Activated T-cell treated with anti-CD3 and anti-CD28 coated beads, Interleukin-2, amount 50 U/mL, for 72 hours (primary cell): ENCODE measurements around the gene PPP6R3. TPM values are rescaled to one million over a fixed set of nuclear protein-coding genes. Genes with fewer than 3 reads are reported as not detected.
"Not testable (repeated sequence)": the region's sequence is repeated elsewhere in the genome, so short reads cannot be mapped to it uniquely, and the experiment has no call there.

ENCODE experiments used
- ATAC-seq, 2 donors: fragments of 150-1000 bp; cut with Tn5 transposase; replicated peaks in 1 of 2; 2 replicates each; pipeline ENCODE4 v1.10.0; 2021; ENCODE audit warnings: moderate library complexity in 2 of 2, mild to moderate bottlenecking in 1 of 2
- DNase-seq, 2 donors: peaks; one replicate each; pipeline ENCODE4 v3.0.0; 2021 to 2022; ENCODE audit warnings: mixed read lengths in 1 of 2
- H3K27ac Mint-ChIP-seq: one replicate; pipeline ENCODE4 v1.8.0; 2022; ENCODE audit warnings: mild to moderate bottlenecking, moderate library complexity, mixed read lengths
- H3K27me3 Mint-ChIP-seq: one replicate; pipeline ENCODE4 v1.8.0; 2022; ENCODE audit warnings: low read depth, mixed read lengths
- H3K36me3 Mint-ChIP-seq, 2 donors: one replicate each; pipeline ENCODE4 v1.8.0; 2022; ENCODE audit warnings: mixed read lengths in 2 of 2, mild to moderate bottlenecking in 1 of 2; ENCODE audit not compliant: insufficient read depth in 2 of 2
- H3K4me1 Mint-ChIP-seq: one replicate; pipeline ENCODE4 v1.8.0; 2022; ENCODE audit warnings: low read depth, mixed read lengths
- H3K4me3 Mint-ChIP-seq, 2 donors: one replicate each; pipeline ENCODE4 v1.8.0; 2022; ENCODE audit warnings: mild to moderate bottlenecking in 2 of 2, mixed read lengths in 2 of 2, moderate library complexity in 2 of 2
- H3K9me3 Mint-ChIP-seq, 2 donors: one replicate each; pipeline ENCODE4 v1.8.0; 2022; ENCODE audit warnings: mixed read lengths in 2 of 2
- total RNA-seq, 2 donors: library from RNA; stranded (reverse); gene quantifications; one replicate each; pipeline ENCODE4 v1.2.3, GENCODE V29; 2022

The PPP6R3 gene
- total RNA-seq, 2 donors from 2014 or later = 111 to 128 TPM

GRCh38 chr11:68437927-68438657, 22.5 kb upstream of the PPP6R3 start:
- Mint-ChIP-seq H3K4me1 (no peaks in the 10 kb centered on the region), H3K9me3 (no peaks in the 10 kb centered on the region), H3K4me3 (no peak overlapping the region), H3K36me3 (no peaks in the 10 kb centered on the region), H3K27me3 (no peaks in the 10 kb centered on the region), H3K27ac (no peak overlapping the region)
- ATAC-seq (no peak), DNase-seq (no peak)

GRCh38 chr11:68438658-68439259, 21.8 kb upstream of the PPP6R3 start:
- Mint-ChIP-seq H3K27ac (no peak overlapping the region), H3K4me1 (no peaks in the 10 kb centered on the region), H3K36me3 (no peaks in the 10 kb centered on the region), H3K4me3 (no peak overlapping the region), H3K9me3 (no peaks in the 10 kb centered on the region), H3K27me3 (no peaks in the 10 kb centered on the region)
- DNase-seq (no peak), ATAC-seq (no peak)

GRCh38 chr11:68439355-68440065, 21.0 kb upstream of the PPP6R3 start:
- no peaks in the 10 kb centered on the region for H3K36me3 Mint-ChIP-seq
- H3K4me1 Mint-ChIP-seq = no peaks in the 10 kb centered on the region
- H3K9me3 Mint-ChIP-seq = no peaks in the 10 kb centered on the region
- no peak overlapping the region for H3K27ac Mint-ChIP-seq
- DNase-seq = no peak
- no peak overlapping the region for H3K4me3 Mint-ChIP-seq
- ATAC-seq = no peak
- H3K27me3 Mint-ChIP-seq = no peaks in the 10 kb centered on the region

GRCh38 chr11:68440224-68440623, 20.3 kb upstream of the PPP6R3 start:
- no peak overlapping the region for H3K4me3 Mint-ChIP-seq
- H3K36me3 Mint-ChIP-seq = no peaks in the 10 kb centered on the region
- DNase-seq (no peak), ATAC-seq (no peak)
- no peaks in the 10 kb centered on the region for H3K4me1 Mint-ChIP-seq
- no peaks in the 10 kb centered on the region for H3K27me3 Mint-ChIP-seq
- H3K9me3 Mint-ChIP-seq = no peaks in the 10 kb centered on the region
- H3K27ac Mint-ChIP-seq = no peak overlapping the region

- ATAC-seq (no peak), DNase-seq (no peak)
- no peak overlapping the region for H3K4me3 Mint-ChIP-seq
- H3K27ac Mint-ChIP-seq = no peak overlapping the region
- no peaks in the 10 kb centered on the region for H3K36me3 Mint-ChIP-seq
- H3K27me3 Mint-ChIP-seq = no peaks in the 10 kb centered on the region
- no peaks in the 10 kb centered on the region for H3K4me1 Mint-ChIP-seq
- no peaks in the 10 kb centered on the region for H3K9me3 Mint-ChIP-seq
Observed at GRCh38 chr11:68441466-68442230, 18.9 kb upstream of the PPP6R3 start.

GRCh38 chr11:68442433-68442832, 18.1 kb upstream of the PPP6R3 start:
- DNase-seq (no peak), ATAC-seq (no peak)
- Mint-ChIP-seq H3K36me3 (peaks cover 0 to 1% of the 10 kb centered on the region in 2 donors), H3K27ac (no peak overlapping the region), H3K9me3 (no peaks in the 10 kb centered on the region), H3K4me1 (peaks cover 2% of the 10 kb centered on the region), H3K4me3 (no peak overlapping the region), H3K27me3 (no peaks in the 10 kb centered on the region)

- Mint-ChIP-seq H3K4me1 (peaks cover 9% of the 10 kb centered on the region), H3K36me3 (peaks cover 3 to 5% of the 10 kb centered on the region in 2 donors), H3K27me3 (no peaks in the 10 kb centered on the region), H3K4me3 (no peak overlapping the region), H3K27ac (no peak overlapping the region), H3K9me3 (no peaks in the 10 kb centered on the region)
- DNase-seq = no peak
- no peak for ATAC-seq
Observed at GRCh38 chr11:68444566-68444965, 16.0 kb upstream of the PPP6R3 start.

GRCh38 chr11:68445531-68446035, 15.0 kb upstream of the PPP6R3 start:
- Mint-ChIP-seq H3K4me3 (no peak overlapping the region), H3K36me3 (peaks cover 3 to 5% of the 10 kb centered on the region in 2 donors), H3K27me3 (no peaks in the 10 kb centered on the region), H3K27ac (no peak overlapping the region), H3K9me3 (no peaks in the 10 kb centered on the region), H3K4me1 (peaks cover 9% of the 10 kb centered on the region)
- DNase-seq (no peak), ATAC-seq (no peak)

GRCh38 chr11:68446046-68446725, 14.4 kb upstream of the PPP6R3 start:
- H3K27me3 Mint-ChIP-seq = no peaks in the 10 kb centered on the region
- H3K36me3 Mint-ChIP-seq = peaks cover 3 to 5% of the 10 kb centered on the region in 2 donors
- no peaks in the 10 kb centered on the region for H3K9me3 Mint-ChIP-seq
- no peak overlapping the region for H3K27ac Mint-ChIP-seq
- peaks cover 9% of the 10 kb centered on the region for H3K4me1 Mint-ChIP-seq
- no peak overlapping the region for H3K4me3 Mint-ChIP-seq
- DNase-seq (no peak), ATAC-seq (no peak)

- peak; percentile 94 to 98 for ATAC-seq
- peaks cover 9% of the 10 kb centered on the region for H3K4me1 Mint-ChIP-seq
- no peaks in the 10 kb centered on the region for H3K9me3 Mint-ChIP-seq
- H3K27me3 Mint-ChIP-seq = no peaks in the 10 kb centered on the region
- peak; percentile 78 to 83 for DNase-seq
- H3K27ac Mint-ChIP-seq = no peak overlapping the region
- no peak overlapping the region for H3K4me3 Mint-ChIP-seq
- peaks cover 3 to 5% of the 10 kb centered on the region in 2 donors for H3K36me3 Mint-ChIP-seq
Observed at GRCh38 chr11:68447015-68447801, 13.3 kb upstream of the PPP6R3 start.

- H3K36me3 Mint-ChIP-seq, H3K4me1 Mint-ChIP-seq, H3K9me3 Mint-ChIP-seq, H3K27ac Mint-ChIP-seq, H3K27me3 Mint-ChIP-seq, ATAC-seq, DNase-seq, H3K4me3 Mint-ChIP-seq: not testable (repeated sequence)
Observed at GRCh38 chr11:68447914-68448313, 12.6 kb upstream of the PPP6R3 start.

GRCh38 chr11:68448604-68449011, 11.9 kb upstream of the PPP6R3 start:
- Mint-ChIP-seq H3K27ac (no peak overlapping the region), H3K4me1 (peaks cover 9% of the 10 kb centered on the region), H3K9me3 (no peaks in the 10 kb centered on the region), H3K4me3 (no peak overlapping the region), H3K27me3 (no peaks in the 10 kb centered on the region), H3K36me3 (peaks cover 3 to 5% of the 10 kb centered on the region in 2 donors)
- ATAC-seq (no peak), DNase-seq (no peak)
